RPMI8226 (cell line): ENCODE results near the gene DISC1.
A peak's percentile ranks its signal among the peaks of the same experiment; 100 is the strongest.
"Not testable (repeated sequence)": the region's sequence is repeated elsewhere in the genome, so short reads cannot be mapped to it uniquely, and the experiment has no call there.

ENCODE experiments used
- DNase-seq: peaks from one replicate; pipeline ENCODE4 v3.0.0-alpha.2; 2015

DISC1 gene

GRCh38 chr1:231779081-231779480 is 152.5 kb downstream of the DISC1 start:
- DNase-seq: no peak

- DNase-seq: peak; percentile 29
These were observed 155.3 kb downstream of the DISC1 start for GRCh38 chr1:231781892-231782291.

GRCh38 chr1:231785073-231785472 is 158.5 kb downstream of the DISC1 start:
- DNase-seq: not testable (repeated sequence)

- no peak for DNase-seq
These were observed 159.5 kb downstream of the DISC1 start for GRCh38 chr1:231786126-231786525.

- DNase-seq: no peak
These were observed 166.0 kb downstream of the DISC1 start for GRCh38 chr1:231792634-231793033.

GRCh38 chr1:231793893-231794292 is 167.3 kb downstream of the DISC1 start:
- DNase-seq: no peak

GRCh38 chr1:231796141-231796540 is 169.6 kb downstream of the DISC1 start:
- DNase-seq: no peak

- DNase-seq: no peak
These were observed 172.9 kb downstream of the DISC1 start for GRCh38 chr1:231799363-231799986.

GRCh38 chr1:231800108-231800507 is 173.5 kb downstream of the DISC1 start:
- no peak for DNase-seq

GRCh38 chr1:231801042-231801585 is 174.5 kb downstream of the DISC1 start:
- DNase-seq: no peak

- DNase-seq: no peak
These were observed 176.8 kb downstream of the DISC1 start for GRCh38 chr1:231803353-231803752.

- peak; percentile 81 for DNase-seq
These were observed 180.3 kb downstream of the DISC1 start for GRCh38 chr1:231806623-231807495.

- DNase-seq: no peak
These were observed 181.0 kb downstream of the DISC1 start for GRCh38 chr1:231807541-231807940.

GRCh38 chr1:231808116-231808515 is 181.5 kb downstream of the DISC1 start:
- no peak for DNase-seq

- DNase-seq: no peak
These were observed 182.4 kb downstream of the DISC1 start for GRCh38 chr1:231808990-231809389.

GRCh38 chr1:231810415-231810814 is 183.8 kb downstream of the DISC1 start:
- no peak for DNase-seq

- no peak for DNase-seq
These were observed 187.4 kb downstream of the DISC1 start for GRCh38 chr1:231814021-231814420.

- DNase-seq: no peak
These were observed 187.9 kb downstream of the DISC1 start for GRCh38 chr1:231814521-231814920.

GRCh38 chr1:231817801-231818200 is 191.2 kb downstream of the DISC1 start:
- no peak for DNase-seq

- no peak for DNase-seq
These were observed 191.7 kb downstream of the DISC1 start for GRCh38 chr1:231818337-231818736.

GRCh38 chr1:231821281-231821680 is 194.7 kb downstream of the DISC1 start:
- no peak for DNase-seq

GRCh38 chr1:231822041-231822440 is 195.5 kb downstream of the DISC1 start:
- no peak for DNase-seq

GRCh38 chr1:231826566-231826965 is 200.0 kb downstream of the DISC1 start:
- no peak for DNase-seq
